Karpas-422 (cell line): ENCODE data around the gene CEP41. TPM values are rescaled to one million over a fixed set of nuclear protein-coding genes. Genes with fewer than 3 reads are reported as not detected.

ENCODE experiments used
- DNase-seq: peaks from one replicate; pipeline ENCODE4 v3.0.0-alpha.2; 2015
- H2AFZ ChIP-seq: fragments of 200-600 bp; sonication (generic); 2 replicates; pipeline ENCODE4 v1.6.1; 2014; ENCODE audit warnings: antibody characterized with exemption, low read length, mixed read lengths
- H3K27ac ChIP-seq: fragments of 200-600 bp; sonication (generic); 2 replicates; pipeline ENCODE4 v1.5.1; 2014; ENCODE audit warnings: mild to moderate bottlenecking, low read length, moderate library complexity
- H3K27me3 ChIP-seq: fragments of 200-600 bp; sonication (generic); 2 replicates; pipeline ENCODE4 v1.6.1; 2014; ENCODE audit warnings: low read length, mixed read lengths
- H3K36me3 ChIP-seq: fragments of 200-600 bp; sonication (generic); 2 replicates; pipeline ENCODE4 v1.6.1; 2014; ENCODE audit warnings: low read length, mixed read lengths; ENCODE audit not compliant: insufficient read depth
- H3K4me1 ChIP-seq: fragments of 200-600 bp; sonication (generic); 2 replicates; pipeline ENCODE4 v1.6.1; 2014; ENCODE audit warnings: mild to moderate bottlenecking, low read length, mixed read lengths
- H3K4me2 ChIP-seq: fragments of 200-600 bp; sonication (generic); 2 replicates; pipeline ENCODE4 v1.6.1; 2014; ENCODE audit warnings: low read length, low read depth, mild to moderate bottlenecking; ENCODE audit not compliant: poor library complexity, severe bottlenecking
- H3K4me3 ChIP-seq: fragments of 200-600 bp; sonication (generic); 2 replicates; pipeline ENCODE4 v1.5.1; 2014; ENCODE audit warnings: mild to moderate bottlenecking, antibody characterized with exemption, low read length, mixed read lengths
- H3K79me2 ChIP-seq: fragments of 200-600 bp; sonication (generic); 2 replicates; pipeline ENCODE4 v1.6.1; 2014; ENCODE audit warnings: mild to moderate bottlenecking, low read length, mixed read lengths
- H3K9ac ChIP-seq: fragments of 200-600 bp; sonication (generic); 2 replicates; pipeline ENCODE4 v1.6.0; 2014; ENCODE audit warnings: low read length
- H3K9me2 ChIP-seq: fragments of 200-600 bp; sonication (generic), shearing (Covaris generic); replicated peaks from 2 replicates; pipeline ENCODE4 v1.6.0; 2014; ENCODE audit warnings: mild to moderate bottlenecking, low read length, moderate library complexity; ENCODE audit not compliant: insufficient read depth
- H3K9me3 ChIP-seq: fragments of 300-700, 200-600 bp; sonication (generic); 2 replicates; pipeline ENCODE4 v1.6.1; 2014; ENCODE audit warnings: low read length, mixed read lengths
- H4K20me1 ChIP-seq: fragments of 200-600 bp; sonication (generic); 2 replicates; pipeline ENCODE4 v1.6.1; 2014; ENCODE audit warnings: mild to moderate bottlenecking, antibody characterized with exemption, low read length, low read depth; ENCODE audit not compliant: insufficient read depth
- total RNA-seq: library from RNA; depleted of rRNA; stranded (reverse); fragments of >200 nt; shearing (Covaris generic); gene quantifications from 2 replicates; pipeline ENCODE4 v1.2.3, GENCODE V29; 2014; ENCODE audit warnings: low replicate concordance

CEP41 gene
- total RNA-seq, 1 experiment from 2014 or later: 7.3 TPM

DNA sequence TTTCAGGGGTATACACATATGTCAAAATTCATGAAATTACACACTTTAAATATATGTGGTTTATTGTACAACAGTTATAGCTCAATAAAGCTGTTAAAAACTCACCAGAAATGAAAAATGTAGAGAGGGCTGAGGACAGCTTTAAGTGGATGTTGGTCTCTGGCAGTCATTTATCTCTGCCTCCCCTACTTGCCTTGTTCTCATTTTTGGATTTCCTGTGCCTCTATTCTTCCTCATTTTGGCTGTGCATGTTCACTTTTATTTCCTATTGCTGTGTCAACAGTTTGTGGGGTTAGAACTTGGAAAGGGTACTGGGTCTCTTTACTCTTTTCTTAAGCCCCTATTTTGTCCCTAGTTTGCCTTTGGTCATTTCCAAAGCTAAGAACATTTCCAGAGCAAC lies 32.5 kb upstream of the CEP41 start:
- Histone ChIP-seq H3K36me3 (no peaks in the 10 kb centered on the region), H3K4me3 (no peak overlapping the region), H3K9me2 (no peaks in the 10 kb centered on the region), H2AFZ (peak overlapping the region; percentile 37; the same call in 1 of the 2 replicates), H3K27me3 (no peaks in the 10 kb centered on the region; the same call in 1 of the 2 replicates), H3K4me1 (peaks cover 5% of the 10 kb centered on the region; the same call in 1 of the 2 replicates), H3K9me3 (no peaks in the 10 kb centered on the region), H4K20me1 (no peaks in the 10 kb centered on the region), H3K4me2 (no peak overlapping the region), H3K9ac (no peak overlapping the region), H3K27ac (no peak overlapping the region), H3K79me2 (no peaks in the 10 kb centered on the region)
- DNase-seq: no peak

GRCh38 chr7:130471974-130472373 lies 31.2 kb upstream of the CEP41 start:
- Histone ChIP-seq H4K20me1 (no peaks in the 10 kb centered on the region), H3K36me3 (no peaks in the 10 kb centered on the region), H3K27me3 (no peaks in the 10 kb centered on the region), H3K4me1 (peaks cover 5% of the 10 kb centered on the region; the same call in 1 of the 2 replicates), H2AFZ (no peak overlapping the region), H3K27ac (no peak overlapping the region), H3K9me3 (no peaks in the 10 kb centered on the region), H3K4me2 (no peak overlapping the region), H3K9me2 (no peaks in the 10 kb centered on the region), H3K9ac (no peak overlapping the region), H3K79me2 (no peaks in the 10 kb centered on the region), H3K4me3 (no peak overlapping the region)
- DNase-seq: no peak

GRCh38 chr7:130468612-130469011 lies 27.8 kb upstream of the CEP41 start:
- Histone ChIP-seq H3K27ac (no peak overlapping the region), H3K36me3 (no peaks in the 10 kb centered on the region), H3K9ac (no peak overlapping the region), H3K4me1 (peaks cover 5% of the 10 kb centered on the region; the same call in 1 of the 2 replicates), H3K4me3 (no peak overlapping the region), H2AFZ (no peak overlapping the region), H3K9me2 (no peaks in the 10 kb centered on the region), H3K79me2 (no peaks in the 10 kb centered on the region), H3K27me3 (no peaks in the 10 kb centered on the region), H4K20me1 (no peaks in the 10 kb centered on the region), H3K4me2 (no peak overlapping the region), H3K9me3 (no peaks in the 10 kb centered on the region)
- DNase-seq: no peak

DNA sequence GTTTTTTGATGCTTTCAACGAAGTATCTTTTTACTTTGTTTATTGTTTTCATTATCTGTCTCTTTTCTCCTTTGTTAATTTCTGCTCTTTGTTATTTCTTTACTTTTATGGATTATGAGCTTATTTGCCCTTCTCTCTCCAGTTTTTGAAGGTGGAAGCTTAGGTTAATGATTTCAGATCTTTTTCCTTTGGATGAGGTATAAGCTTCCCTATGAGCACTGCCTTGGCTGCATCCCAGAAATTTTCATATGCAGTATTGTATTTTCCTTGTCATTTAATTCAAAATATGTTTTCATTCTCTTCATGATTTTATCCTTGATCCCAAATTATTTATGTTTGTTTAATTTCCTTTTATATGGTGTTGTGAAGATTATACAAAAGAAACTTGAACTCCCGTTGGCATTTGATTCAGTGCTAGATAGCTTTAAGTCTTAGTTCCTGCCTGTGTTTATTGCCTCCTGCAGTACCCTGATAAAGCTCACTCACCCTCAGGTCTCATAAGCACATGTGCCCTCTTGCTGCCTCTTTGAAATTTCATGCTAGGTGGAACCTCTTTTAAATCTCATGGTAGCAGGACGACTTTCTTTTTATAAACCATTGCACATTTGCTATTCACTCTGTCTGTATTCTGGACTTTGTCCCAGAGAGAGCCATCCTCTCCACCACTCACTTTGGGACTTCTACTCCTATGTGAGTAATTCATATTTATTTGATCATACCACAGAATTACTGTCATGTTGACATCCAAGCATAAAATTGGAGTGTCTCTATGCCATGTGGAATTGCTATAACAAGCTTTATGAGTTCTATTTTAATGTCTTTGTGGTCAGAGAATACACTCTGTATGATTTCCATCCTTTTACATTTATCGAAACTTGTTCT lies 23.0 kb upstream of the CEP41 start:
- no peaks in the 10 kb centered on the region for H3K79me2 ChIP-seq
- DNase-seq: no peak
- no peak overlapping the region for H3K9ac ChIP-seq
- no peak overlapping the region for H2AFZ ChIP-seq
- H3K4me1 ChIP-seq: no peaks in the 10 kb centered on the region
- H3K4me3 ChIP-seq: no peak overlapping the region
- no peaks in the 10 kb centered on the region for H3K9me2 ChIP-seq
- no peaks in the 10 kb centered on the region for H3K36me3 ChIP-seq
- H3K9me3 ChIP-seq: no peaks in the 10 kb centered on the region; the same call in 1 of the 2 replicates
- H3K27me3 ChIP-seq: 0 out of 2 replicates have a peak, but pooled peaks cover 4% of the 10 kb centered on the region
- H3K27ac ChIP-seq: no peak overlapping the region
- no peak overlapping the region for H3K4me2 ChIP-seq
- no peaks in the 10 kb centered on the region for H4K20me1 ChIP-seq

DNA sequence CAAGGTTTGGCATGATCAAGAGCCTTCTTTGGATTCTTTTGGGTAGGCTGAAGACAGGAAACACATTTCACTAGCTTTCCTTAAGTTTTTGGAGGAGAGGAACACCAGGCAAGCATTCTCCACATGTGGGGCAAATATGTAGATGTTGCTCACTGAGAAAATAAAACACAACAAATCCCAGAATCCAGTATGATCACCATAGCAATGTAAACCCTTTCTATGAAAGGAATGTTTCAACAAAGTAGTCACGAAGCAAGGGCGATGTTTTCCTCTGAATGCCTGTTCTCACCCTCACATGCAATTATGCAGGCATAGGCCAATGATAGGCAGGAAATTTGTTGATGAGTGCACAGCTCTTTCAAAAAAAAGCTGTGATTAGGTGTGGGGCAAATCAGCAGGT lies 20.5 kb upstream of the CEP41 start:
- Histone ChIP-seq H3K4me1 (no peaks in the 10 kb centered on the region), H4K20me1 (no peaks in the 10 kb centered on the region), H3K9ac (no peak overlapping the region), H3K9me3 (no peaks in the 10 kb centered on the region; the same call in 1 of the 2 replicates), H2AFZ (no peak overlapping the region), H3K4me3 (no peak overlapping the region), H3K27me3 (0 out of 2 replicates have a peak, but pooled peaks cover 4% of the 10 kb centered on the region), H3K27ac (no peak overlapping the region), H3K4me2 (no peak overlapping the region), H3K36me3 (no peaks in the 10 kb centered on the region), H3K79me2 (no peaks in the 10 kb centered on the region), H3K9me2 (no peaks in the 10 kb centered on the region)
- DNase-seq: no peak

GRCh38 chr7:130458257-130458656 lies 17.4 kb upstream of the CEP41 start:
- H3K4me3 ChIP-seq: no peak overlapping the region
- no peaks in the 10 kb centered on the region for H3K4me1 ChIP-seq
- H2AFZ ChIP-seq: no peak overlapping the region
- H3K9me2 ChIP-seq: no peaks in the 10 kb centered on the region
- H3K9me3 ChIP-seq: no peaks in the 10 kb centered on the region; the same call in 1 of the 2 replicates
- no peaks in the 10 kb centered on the region for H3K36me3 ChIP-seq
- no peak overlapping the region for H3K4me2 ChIP-seq
- 0 out of 2 replicates have a peak, but pooled peaks cover 4% of the 10 kb centered on the region for H3K27me3 ChIP-seq
- H3K79me2 ChIP-seq: no peaks in the 10 kb centered on the region
- H3K9ac ChIP-seq: no peak overlapping the region
- DNase-seq: no peak
- H4K20me1 ChIP-seq: no peaks in the 10 kb centered on the region
- H3K27ac ChIP-seq: no peak overlapping the region

DNA sequence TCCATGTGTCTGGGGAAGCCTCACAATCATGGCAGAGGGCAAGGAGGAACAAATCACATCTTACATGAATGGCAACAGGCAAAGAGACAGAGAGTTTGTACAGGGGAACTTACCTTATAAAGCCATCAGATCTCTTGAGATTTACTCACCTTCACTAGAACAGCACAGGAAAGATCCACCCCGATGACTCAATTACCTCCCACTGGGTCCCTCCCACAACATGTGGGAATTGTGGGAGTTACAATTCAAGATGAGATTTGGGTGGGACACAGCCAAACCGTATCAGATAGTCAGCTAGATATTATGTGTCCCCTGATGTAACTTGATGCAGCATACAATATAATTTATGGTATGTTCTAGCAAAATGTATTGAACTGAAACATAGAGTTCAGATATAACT lies 14.1 kb upstream of the CEP41 start:
- no peaks in the 10 kb centered on the region for H3K9me2 ChIP-seq
- 0 out of 2 replicates have a peak, but pooled peaks cover 4% of the 10 kb centered on the region for H3K27me3 ChIP-seq
- H2AFZ ChIP-seq: no peak overlapping the region
- no peak overlapping the region for H3K9ac ChIP-seq
- DNase-seq: no peak
- no peaks in the 10 kb centered on the region for H4K20me1 ChIP-seq
- H3K4me1 ChIP-seq: no peaks in the 10 kb centered on the region
- H3K4me2 ChIP-seq: no peak overlapping the region
- no peak overlapping the region for H3K27ac ChIP-seq
- no peaks in the 10 kb centered on the region; the same call in 1 of the 2 replicates for H3K9me3 ChIP-seq
- no peak overlapping the region for H3K4me3 ChIP-seq
- no peaks in the 10 kb centered on the region for H3K79me2 ChIP-seq
- H3K36me3 ChIP-seq: no peaks in the 10 kb centered on the region

DNA sequence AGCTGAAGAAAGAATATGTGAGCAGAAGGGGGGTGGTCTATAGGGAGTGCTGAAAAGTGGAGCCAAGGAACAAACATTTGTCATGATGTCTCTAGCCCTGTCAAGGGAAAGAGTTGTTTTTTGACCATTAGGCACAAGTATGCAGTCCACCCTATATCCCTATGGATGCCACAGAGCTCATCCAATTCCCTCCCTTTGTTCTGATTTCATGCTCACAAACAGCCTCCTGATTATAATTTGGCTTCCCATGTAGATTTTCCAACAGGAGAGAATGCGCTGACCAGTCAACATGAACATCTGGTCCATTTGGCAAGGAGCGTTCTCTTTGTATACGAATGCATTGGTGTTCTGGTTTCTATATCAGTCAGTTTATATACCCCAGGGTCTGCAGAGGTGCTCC lies 12.1 kb upstream of the CEP41 start:
- H3K9me3 ChIP-seq: no peaks in the 10 kb centered on the region
- no peaks in the 10 kb centered on the region for H3K36me3 ChIP-seq
- no peaks in the 10 kb centered on the region for H3K27me3 ChIP-seq
- DNase-seq: no peak
- H2AFZ ChIP-seq: no peak overlapping the region
- H3K79me2 ChIP-seq: no peaks in the 10 kb centered on the region
- H3K4me1 ChIP-seq: no peaks in the 10 kb centered on the region
- H4K20me1 ChIP-seq: no peaks in the 10 kb centered on the region
- no peak overlapping the region for H3K9ac ChIP-seq
- H3K27ac ChIP-seq: no peak overlapping the region
- H3K9me2 ChIP-seq: no peaks in the 10 kb centered on the region
- H3K4me3 ChIP-seq: no peak overlapping the region
- H3K4me2 ChIP-seq: no peak overlapping the region
